Bronchial epithelial cell (primary cell): ENCODE measurements around the gene EMC9. TPM values are rescaled to one million over a fixed set of nuclear protein-coding genes. Genes with fewer than 3 reads are reported as not detected.

Experiments
- DNase-seq: peaks from one replicate; pipeline ENCODE4 v3.0.0-alpha.2; 2010; ENCODE audit warnings: low read depth
- FAIRE-seq: peaks from 2 replicates; lab custom pipeline; 2011; peaks lifted over from hg19 to GRCh38; lab: Jason Lieb, UNC
- H3K27me3 ChIP-seq: 2 replicates; pipeline ENCODE4 v1.5.1; 2011; ENCODE audit warnings: low read length; ENCODE audit not compliant: control insufficient read depth, insufficient read depth
- H3K36me3 ChIP-seq: 2 replicates; pipeline ENCODE4 v1.5.1; 2011; ENCODE audit warnings: low read length; ENCODE audit not compliant: control insufficient read depth, insufficient read depth
- H3K4me3 ChIP-seq: 2 replicates; pipeline ENCODE4 v1.5.1; 2011; ENCODE audit warnings: mild to moderate bottlenecking, low read depth, low read length, control low read depth
- total RNA-seq: library from RNA; depleted of rRNA; stranded (reverse); fragments of >200 nt; gene quantifications from 2 replicates; pipeline ENCODE4 v1.2.1, GENCODE V29; 2014
- TF ChIP-seq, protein P1 (sequence below): IDR thresholded peaks from 2 replicates; pipeline ENCODE4 v1.5.1; 2011; ENCODE audit warnings: mild to moderate bottlenecking, moderate library complexity, low read length, control low read depth, inconsistent platforms; ENCODE audit not compliant: insufficient read depth, severe bottlenecking

EMC9 gene
- total RNA-seq, 1 donor from 2014 or later = 12.6 TPM

DNA sequence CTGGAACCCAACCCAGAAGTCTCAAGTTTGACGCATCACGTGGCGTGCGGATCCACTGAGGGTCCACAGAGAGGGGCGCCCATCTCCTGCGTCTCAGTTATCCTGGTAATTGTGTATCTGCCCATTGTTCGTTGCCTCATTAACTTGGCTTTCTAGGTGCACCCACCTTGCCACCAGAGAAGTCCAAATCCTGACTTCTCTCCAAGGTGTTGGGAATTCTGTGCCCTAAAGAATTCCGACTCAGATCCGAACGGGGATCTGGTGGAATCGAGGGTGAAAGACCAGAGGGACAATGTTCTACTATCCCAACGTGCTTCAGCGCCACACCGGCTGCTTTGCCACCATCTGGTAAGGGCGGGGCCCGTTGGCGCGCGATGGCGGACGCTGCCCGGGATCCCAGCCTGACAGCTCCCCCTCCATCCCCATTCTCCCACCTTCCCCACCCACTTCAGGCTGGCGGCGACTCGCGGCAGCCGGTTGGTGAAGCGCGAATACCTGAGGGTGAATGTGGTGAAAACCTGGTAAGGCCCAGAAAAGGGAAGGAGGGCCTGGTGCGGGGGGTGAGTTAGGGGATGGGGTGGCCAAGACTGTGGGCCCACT is 31.0 kb upstream of the EMC9 start:
- Histone ChIP-seq H3K36me3 (peaks cover 4% of the 10 kb centered on the region), H3K4me3 (no peak overlapping the region), H3K27me3 (no peaks in the 10 kb centered on the region)
- FAIRE-seq = no peak
- TF ChIP-seq, protein P1, sequence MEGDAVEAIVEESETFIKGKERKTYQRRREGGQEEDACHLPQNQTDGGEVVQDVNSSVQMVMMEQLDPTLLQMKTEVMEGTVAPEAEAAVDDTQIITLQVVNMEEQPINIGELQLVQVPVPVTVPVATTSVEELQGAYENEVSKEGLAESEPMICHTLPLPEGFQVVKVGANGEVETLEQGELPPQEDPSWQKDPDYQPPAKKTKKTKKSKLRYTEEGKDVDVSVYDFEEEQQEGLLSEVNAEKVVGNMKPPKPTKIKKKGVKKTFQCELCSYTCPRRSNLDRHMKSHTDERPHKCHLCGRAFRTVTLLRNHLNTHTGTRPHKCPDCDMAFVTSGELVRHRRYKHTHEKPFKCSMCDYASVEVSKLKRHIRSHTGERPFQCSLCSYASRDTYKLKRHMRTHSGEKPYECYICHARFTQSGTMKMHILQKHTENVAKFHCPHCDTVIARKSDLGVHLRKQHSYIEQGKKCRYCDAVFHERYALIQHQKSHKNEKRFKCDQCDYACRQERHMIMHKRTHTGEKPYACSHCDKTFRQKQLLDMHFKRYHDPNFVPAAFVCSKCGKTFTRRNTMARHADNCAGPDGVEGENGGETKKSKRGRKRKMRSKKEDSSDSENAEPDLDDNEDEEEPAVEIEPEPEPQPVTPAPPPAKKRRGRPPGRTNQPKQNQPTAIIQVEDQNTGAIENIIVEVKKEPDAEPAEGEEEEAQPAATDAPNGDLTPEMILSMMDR = no peak
- DNase-seq = no peak

DNA sequence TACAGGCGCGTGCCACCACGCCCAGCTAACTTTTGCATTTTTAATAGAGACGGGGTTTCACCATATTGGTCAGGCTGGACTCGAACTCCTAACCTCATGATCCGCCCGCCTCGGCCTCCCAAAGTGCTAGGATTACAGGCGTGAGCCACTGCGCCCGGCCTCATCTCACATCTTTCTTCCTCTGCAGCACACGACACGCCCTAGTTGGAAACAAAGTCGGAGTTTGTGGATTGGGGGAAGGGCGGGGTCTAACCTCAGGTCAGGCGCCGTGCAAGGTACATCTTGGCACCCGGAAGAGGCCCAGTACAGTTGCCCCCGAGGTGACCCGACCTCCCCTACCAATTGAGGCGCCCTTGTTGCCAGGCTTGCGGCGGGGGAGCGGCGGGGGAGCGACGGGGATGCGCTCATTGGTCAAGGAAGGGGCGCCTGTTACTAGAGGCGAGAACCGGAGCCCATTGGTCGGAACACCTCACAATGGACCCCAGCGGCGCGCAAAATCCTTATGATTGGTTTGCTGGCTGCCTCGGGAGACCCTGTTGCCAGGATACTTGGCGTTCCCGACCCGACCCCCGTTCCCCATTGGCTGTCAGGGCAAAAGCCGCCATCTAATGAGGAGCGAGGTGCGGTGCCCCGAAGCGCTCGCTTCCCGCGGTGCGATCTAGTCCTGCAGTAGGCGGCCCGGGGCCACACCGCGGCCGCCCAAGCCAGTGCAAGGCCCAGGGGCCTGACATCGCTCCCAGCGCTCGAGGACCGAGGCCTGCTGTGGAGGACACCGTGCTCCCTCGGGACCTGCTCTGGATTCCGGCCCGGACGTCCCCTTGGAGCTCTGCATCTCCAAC is 30.2 kb upstream of the EMC9 start, which contains the start of gene REC8:
Gene REC8 (plus strand): TSS at position 659 of the 839 bp plus-strand sequence. CDS start 473 bp downstream, outside the sequence.
- FAIRE-seq = no peak
- DNase-seq = peak; percentile 56
- Histone ChIP-seq H3K27me3 (no peaks in the 10 kb centered on the region), H3K4me3 (peak within 1 kb of the TSS; percentile 7), H3K36me3 (peaks cover 4% of the 10 kb centered on the region)
- TF ChIP-seq, protein P1 = no peak

DNA sequence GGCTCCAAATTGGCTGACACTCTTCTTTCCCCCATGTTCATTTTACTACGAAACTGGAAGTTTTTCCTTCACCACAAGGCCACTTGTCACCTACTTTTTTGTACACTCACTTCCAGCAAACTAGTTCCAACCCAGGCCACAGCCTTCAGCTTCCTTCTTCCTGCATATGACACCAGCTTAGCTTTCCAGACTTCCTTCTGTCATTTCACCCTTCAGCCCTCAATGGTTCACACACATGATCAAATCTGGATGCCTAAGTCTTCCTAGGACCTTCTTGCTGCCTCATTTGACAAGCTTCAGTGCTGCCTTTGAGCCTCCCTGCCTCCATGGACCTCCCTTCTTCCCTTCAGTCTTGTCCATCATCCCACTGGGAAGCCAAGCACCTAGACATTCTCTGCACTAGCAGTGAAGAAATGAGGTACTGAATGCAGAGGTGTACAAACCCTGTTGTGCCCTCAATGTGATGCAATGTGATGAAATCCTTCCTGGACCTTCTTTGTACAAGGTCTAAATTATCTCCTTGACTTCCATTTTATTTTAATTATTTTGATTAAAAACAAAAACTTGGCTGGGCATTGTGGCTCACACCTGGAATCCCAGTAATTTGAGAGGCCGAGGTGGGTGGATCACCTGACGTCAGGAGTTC is 26.2 kb upstream of the EMC9 start:
- TF ChIP-seq, protein P1 = no peak
- DNase-seq (no peak), FAIRE-seq (no peak)
- Histone ChIP-seq H3K4me3 (no peak overlapping the region), H3K36me3 (peaks cover 28% of the 10 kb centered on the region), H3K27me3 (no peaks in the 10 kb centered on the region)

DNA sequence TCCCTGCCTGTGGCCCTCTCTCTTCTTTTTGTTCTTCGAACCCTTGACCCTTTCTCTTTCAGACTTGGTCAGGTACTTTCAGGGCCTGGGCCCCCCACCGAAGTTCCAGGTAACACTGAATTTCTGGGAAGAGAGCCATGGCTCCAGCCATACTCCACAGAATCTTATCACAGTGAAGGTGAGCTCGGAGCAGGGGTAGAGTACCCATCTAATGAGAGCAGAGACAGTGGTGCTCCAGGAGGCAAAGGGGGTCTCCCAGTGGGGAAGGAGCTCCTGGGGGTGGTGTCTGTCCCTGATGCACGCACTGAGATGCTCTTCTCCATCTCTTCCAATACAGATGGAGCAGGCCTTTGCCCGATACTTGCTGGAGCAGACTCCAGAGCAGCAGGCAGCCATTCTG is 24.4 kb upstream of the EMC9 start:
- FAIRE-seq (no peak), DNase-seq (no peak)
- H3K27me3 ChIP-seq = no peaks in the 10 kb centered on the region
- peaks cover 29% of the 10 kb centered on the region for H3K36me3 ChIP-seq
- no peak overlapping the region for H3K4me3 ChIP-seq
- TF ChIP-seq, protein P1 = no peak

DNA sequence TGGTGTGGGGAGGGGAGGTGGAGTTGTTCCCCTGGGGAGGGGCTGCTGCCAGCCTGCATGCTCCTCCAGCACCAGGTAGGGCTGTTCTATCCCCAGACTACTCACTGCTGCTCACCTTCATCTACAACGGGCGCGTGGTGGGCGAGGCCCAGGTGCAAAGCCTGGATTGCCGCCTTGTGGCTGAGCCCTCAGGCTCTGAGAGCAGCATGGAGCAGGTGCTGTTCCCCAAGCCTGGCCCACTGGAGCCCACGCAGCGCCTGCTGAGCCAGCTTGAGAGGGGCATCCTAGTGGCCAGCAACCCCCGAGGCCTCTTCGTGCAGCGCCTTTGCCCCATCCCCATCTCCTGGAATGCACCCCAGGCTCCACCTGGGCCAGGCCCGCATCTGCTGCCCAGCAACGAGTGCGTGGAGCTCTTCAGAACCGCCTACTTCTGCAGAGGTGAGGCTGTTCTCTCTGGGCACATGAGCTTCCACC is 23.2 kb upstream of the EMC9 start:
- DNase-seq = no peak
- FAIRE-seq = no peak
- no peak overlapping the region for H3K4me3 ChIP-seq
- TF ChIP-seq, protein P1 = no peak
- no peaks in the 10 kb centered on the region for H3K27me3 ChIP-seq
- peaks cover 35% of the 10 kb centered on the region for H3K36me3 ChIP-seq
